Uterus (tissue), 2 donors: ENCODE measurements around the gene MED13L.
"Not testable (repeated sequence)": the region's sequence is repeated elsewhere in the genome, so short reads cannot be mapped to it uniquely, and the experiment has no call there.

Source experiments
- CTCF ChIP-seq, 4 experiments: fragments of 200-600 bp in 2 of 4; fragments of 450-650 bp in 2 of 4; sonication (generic) in 2 of 4; IDR thresholded peaks; one replicate each; pipeline ENCODE4 v1.5.1; 2016 to 2019; ENCODE audit warnings: antibody characterized with exemption in 4 of 4, mild to moderate bottlenecking in 2 of 4, moderate library complexity in 1 of 4
- POLR2A ChIP-seq, 2 donors: fragments of 450-650 bp; IDR thresholded peaks; one replicate each; pipeline ENCODE4 v1.6.1; 2016; ENCODE audit warnings: antibody characterized with exemption in 2 of 2, mild to moderate bottlenecking in 1 of 2, moderate library complexity in 1 of 2

- not testable (repeated sequence) for TF ChIP-seq CTCF, POLR2A (IDR thresholded peaks at IDR 0.05)
Observed at GRCh38 chr12:116283881-116284280, 6.4 kb upstream of the MED13L start.
